HG03103 (cell line): ENCODE measurements around the gene ACP2.

Source experiments
- ATAC-seq: cut with Tn5 transposase; IDR thresholded peaks from one replicate; pipeline ENCODE4 v1.9.1; 2021; ENCODE audit warnings: low read depth; ENCODE audit not compliant: unreplicated experiment

Gene ACP2

DNA sequence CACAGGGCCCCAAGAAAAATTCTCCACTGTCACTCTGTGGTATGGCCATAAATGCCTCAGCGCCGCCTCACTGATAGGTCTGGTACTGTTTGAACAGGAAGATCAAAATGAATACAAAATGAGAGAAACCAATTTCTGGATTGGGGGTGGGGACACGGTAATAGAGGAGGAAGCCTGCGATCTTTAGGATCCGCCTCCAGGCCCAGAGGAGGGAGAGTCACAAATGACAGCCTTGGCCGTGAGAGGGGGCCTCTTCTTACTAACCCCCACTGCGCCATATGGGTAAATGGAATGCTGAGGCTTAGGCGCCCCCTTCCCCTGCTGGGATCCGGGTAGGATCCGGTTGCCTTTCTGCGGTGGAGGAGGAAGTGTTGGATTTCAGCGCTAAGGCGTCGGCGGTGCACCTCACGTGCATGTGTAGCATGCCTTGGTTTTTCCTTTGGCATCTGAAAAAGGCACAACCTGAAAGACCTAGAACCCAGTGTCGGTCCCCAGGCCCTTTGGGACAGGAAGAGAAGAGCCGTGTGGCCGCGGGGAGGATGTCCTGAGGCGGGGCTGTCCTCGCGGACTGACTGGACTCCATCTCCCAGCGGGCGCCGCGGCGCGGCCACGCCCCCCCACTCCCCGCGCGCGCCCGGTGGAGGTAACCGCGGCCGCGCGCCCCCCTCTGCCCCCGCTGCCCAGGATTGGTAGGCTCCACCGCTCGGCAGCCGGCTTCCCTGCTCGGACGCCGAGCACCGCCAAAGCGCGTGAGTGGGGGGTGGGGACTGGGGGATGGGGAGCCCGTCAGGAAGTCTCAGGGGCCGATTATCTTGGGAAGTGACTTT is 20.6 kb upstream of the ACP2 start:
- peak; percentile 37 for ATAC-seq

DNA sequence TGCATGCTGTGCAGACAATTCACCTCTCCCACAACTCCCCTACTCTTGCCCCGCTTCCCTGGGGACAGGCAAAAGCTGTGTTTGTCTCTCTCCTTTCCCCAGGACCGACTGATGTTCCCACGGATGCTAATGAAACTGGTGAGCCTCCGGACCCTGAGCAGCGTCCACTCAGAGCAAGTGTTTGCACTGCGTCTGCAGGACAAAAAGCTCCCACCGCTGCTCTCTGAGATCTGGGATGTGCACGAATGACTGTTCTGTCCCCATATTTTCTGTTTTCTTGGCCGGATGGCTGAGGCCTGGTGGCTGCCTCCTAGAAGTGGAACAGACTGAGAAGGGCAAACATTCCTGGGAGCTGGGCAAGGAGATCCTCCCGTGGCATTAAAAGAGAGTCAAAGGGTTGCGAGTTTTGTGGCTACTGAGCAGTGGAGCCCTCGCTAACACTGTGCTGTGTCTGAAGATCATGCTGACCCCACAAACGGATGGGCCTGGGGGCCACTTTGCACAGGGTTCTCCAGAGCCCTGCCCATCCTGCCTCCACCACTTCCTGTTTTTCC is 19.9 kb upstream of the ACP2 start:
- no peak for ATAC-seq

DNA sequence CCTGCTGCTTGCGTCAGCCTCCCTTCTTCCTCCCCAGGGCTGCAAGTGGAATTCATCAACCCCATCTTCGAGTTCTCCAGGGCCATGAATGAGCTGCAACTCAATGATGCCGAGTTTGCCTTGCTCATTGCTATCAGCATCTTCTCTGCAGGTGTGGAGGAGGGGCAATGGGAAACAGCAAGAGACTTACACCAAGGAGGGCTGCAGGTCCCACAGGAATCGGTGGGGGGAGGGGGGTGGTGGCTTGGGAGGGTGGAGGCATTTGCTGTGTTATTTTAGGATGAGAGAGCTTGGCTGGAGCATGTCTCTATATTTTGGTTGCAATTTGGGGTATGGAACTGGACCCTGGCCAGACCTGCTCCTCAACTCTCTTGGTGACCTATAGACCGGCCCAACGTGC is 19.3 kb upstream of the ACP2 start:
- no peak for ATAC-seq

DNA sequence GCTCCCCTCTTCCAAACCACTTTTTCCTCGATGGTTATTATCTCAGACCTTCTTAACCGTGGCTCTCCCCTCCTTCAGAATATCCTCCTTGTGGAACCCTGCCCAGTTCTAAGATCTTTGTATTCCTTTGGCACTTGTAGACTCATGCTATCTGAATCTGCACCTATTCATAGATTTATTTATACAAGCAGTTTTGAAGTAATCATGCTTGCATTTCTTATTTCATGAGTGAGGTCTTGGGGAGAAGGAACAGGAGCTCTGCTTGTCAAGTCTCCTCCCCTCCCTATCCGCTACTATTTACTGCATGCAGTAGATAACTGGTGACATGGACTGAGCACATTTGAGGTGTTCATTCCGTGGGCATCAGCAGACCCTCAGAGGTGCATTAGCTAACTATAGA is 15.9 kb upstream of the ACP2 start:
- ATAC-seq: no peak

DNA sequence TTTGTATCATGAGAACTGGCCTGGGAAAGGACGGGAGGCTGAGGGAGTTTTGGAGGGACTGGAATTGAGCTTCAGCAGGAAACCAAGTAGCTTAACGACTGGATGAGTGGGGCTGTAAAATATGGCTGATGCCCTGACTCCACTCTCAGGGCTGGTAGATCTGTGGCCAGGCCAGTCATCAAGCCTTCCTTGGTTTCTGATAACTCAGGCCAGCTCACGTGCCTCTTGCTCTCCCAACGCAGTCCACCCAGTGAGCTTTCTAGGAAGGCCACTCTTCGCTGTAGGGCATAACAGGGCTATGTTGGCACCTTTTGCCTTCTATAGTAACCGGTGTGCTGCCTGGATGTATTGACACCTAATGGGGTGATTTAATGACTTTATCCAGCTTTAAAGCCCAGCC is 15.5 kb upstream of the ACP2 start:
- ATAC-seq: no peak

DNA sequence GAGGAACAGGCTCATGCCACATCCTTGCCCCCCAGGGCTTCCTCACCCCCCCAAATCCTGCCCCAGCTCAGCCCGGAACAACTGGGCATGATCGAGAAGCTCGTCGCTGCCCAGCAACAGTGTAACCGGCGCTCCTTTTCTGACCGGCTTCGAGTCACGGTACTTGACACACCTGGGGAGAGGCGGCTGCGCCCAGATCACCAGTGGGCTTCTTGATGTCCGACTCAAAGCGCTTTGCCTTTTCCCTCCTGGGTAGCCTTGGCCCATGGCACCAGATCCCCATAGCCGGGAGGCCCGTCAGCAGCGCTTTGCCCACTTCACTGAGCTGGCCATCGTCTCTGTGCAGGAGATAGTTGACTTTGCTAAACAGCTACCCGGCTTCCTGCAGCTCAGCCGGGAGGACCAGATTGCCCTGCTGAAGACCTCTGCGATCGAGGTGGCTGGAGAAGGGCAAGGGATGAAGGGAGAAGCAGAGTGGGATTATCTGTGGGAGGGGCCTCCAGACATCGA is 12.7 kb upstream of the ACP2 start:
- ATAC-seq: no peak

DNA sequence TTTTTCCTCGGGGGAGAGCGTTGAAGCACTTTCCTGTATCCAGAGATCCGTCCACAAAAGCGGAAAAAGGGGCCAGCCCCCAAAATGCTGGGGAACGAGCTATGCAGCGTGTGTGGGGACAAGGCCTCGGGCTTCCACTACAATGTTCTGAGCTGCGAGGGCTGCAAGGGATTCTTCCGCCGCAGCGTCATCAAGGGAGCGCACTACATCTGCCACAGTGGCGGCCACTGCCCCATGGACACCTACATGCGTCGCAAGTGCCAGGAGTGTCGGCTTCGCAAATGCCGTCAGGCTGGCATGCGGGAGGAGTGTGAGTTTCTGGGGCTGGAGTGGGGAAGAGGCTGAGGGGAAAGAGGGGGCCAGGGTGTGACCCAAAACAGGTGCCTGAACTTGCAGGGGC is 11.8 kb upstream of the ACP2 start:
- no peak for ATAC-seq

DNA sequence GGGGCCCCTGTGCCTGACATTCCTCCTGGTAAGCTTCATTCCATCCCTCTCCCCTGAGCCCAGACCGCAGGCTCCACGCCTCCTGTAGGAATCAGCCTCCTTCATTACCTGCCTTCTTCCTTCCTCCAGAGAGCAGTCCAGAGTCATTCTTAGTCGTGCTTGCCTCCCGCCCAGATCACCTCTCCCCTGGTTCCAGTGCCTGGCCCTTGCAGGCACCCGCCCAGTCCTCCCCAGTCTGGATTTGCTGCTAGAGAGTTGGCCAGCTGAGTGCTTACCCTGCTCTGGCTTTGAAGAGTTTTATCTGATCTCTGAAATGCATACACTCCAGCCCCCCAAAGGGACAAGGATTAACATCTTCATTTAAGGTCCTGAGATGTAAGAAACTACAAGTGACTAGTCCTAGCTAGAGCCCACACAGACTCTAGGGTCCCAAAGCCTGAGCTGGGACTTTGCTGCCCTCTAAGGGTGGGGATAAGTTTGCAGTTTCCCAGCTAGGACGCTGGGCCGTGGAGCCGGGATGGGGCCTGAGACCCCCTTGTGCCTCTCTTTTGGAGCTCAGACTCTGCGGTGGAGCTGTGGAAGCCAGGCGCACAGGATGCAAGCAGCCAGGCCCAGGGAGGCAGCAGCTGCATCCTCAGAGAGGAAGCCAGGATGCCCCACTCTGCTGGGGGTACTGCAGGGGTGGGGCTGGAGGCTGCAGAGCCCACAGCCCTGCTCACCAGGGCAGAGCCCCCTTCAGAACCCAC is 10.8 kb upstream of the ACP2 start:
- peak; percentile 54 for ATAC-seq

DNA sequence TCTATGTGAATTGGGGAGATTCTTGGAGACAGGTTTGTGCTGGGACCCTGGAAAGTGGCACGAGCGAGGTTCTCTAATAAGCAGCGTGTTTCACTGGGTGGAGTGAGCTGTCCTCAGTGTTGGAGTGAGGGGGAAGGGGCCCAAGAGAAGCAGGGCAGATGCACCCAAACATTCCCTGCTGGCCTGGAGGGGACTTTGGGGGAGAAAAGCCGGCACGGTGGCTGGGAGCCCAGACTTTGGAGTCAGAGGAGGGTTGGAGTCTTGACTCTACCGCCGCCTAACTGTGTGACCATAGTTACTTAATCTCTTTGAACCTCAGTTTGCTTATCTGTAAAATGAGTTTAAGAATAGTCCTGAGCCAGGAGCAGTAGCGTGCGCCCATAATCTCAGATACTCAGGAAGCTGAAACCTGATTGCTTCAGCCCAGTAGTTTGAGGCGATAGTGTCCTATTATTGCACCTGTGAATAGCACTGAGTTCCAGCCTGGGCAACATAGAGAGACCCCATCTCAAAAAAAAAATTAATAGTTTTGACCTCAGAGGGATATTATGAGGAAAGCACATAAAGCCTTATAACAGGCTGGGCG is 9.8 kb upstream of the ACP2 start:
- no peak for ATAC-seq

DNA sequence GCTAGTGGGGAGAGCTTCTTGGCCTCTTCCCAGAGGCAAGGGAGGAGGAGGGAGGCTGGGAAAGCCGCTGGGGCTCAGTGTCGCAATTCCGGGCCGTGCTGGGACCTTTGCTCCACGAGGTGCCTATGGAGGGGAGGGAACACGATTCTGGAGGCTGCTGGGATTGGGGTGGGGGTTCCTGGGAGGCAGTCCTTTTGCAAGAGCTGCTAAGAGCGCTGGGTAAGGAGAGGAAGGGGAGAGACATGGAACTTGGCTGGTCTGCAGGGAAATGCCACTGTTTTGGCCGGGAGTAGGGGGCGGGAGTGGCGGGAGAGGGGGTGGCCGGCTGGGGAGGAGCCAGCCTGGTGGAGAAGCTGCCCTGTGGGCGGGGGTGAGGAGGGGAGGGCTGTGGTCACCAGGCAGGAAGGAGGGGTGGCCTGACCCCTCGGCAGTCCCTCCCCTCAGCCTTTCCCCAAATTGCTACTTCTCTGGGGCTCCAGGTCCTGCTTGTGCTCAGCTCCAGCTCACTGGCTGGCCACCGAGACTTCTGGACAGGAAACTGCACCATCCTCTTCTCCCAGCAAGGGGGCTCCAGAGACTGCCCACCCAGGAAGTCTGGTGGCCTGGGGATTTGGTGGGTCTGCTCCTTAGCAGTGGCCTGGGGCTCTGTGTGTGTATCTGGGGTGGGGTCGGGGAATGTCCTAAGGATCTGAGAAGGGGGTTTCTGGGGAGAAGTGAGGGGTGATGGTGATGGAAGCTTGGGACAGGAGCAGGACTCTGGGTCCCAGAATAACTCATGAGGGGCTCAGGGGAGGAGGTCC is 9.1 kb upstream of the ACP2 start, which contains the start of gene NR1H3:
NR1H3 (plus strand) TSS at position 480 of the 800 bp plus-strand sequence. CDS start 1,221 bp downstream, outside the sequence.
- ATAC-seq: no peak

DNA sequence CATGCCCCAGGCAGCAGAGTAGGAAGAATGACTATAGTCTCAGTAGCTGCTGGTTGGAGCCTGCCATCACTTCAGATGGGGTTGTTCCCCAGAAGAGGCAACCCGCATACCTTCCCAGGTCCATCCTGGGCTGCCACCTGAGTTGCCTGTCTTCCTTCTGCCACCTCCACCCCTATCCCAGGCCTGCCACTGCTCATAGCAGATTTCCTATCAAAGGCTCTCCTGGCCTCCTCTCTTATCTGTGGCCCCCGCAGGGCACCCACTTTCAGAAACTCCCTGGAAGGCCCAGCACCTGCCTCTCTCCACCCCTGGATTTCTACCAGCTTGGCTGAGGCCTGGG is 8.5 kb upstream of the ACP2 start:
- no peak for ATAC-seq

DNA sequence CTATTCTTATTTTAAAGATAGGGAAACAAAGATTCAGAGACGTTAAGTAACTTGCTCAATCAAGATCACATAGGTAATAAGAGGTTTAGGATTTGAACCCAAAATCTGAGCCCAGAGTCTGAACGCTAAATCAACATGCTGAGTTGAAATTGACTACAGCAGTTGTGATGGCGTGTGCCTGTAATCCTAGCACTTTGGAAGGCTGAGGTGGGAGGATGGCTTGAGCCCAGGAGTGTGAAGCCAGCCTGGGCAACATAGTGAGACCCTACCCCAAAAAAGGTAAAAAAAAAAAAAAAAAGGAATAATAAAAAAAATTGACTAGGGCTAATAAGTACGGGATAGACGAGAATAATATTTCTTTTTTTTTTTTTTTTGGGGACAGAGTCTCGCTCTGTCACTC is 7.8 kb upstream of the ACP2 start:
- ATAC-seq: no peak

DNA sequence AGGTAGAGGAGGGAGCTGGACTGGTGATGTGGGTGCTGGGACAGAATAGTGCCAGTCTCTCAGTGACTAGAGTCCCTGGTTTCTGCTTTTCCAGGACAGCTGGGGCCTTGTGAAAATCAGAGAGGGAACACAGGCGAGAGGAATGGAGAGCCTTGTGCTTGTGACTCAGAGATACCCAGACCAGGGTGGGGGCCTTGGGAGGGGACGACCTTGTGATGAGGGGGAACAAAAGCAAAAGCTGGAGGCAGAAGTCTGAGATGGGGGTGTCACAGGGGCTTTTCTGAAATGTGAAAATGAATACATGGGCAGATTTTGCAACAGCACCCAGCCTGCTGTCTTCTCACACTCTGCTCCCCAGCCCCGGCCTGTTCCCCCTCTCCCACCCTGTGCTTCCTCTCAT is 5.8 kb upstream of the ACP2 start:
- ATAC-seq: no peak

DNA sequence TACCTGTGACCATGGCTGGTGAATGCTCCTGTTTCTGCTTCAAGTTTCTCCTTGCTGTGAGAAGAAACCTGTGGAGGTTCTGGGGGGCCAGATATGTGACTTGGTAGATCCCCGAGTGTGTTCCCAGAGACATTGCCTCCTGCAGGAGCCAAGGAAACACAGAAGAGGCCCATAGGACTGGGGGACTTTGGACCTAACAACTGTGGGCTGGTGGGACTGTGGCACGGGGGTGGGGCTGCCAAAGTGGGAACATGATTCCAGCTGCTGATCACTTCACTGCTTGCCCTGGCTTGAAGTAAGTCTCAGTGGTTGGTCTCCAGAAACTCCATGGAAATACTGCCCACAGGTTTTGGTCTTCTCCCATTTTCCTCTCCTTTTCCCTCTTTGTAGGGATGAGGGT is 5.0 kb upstream of the ACP2 start:
- no peak for ATAC-seq

DNA sequence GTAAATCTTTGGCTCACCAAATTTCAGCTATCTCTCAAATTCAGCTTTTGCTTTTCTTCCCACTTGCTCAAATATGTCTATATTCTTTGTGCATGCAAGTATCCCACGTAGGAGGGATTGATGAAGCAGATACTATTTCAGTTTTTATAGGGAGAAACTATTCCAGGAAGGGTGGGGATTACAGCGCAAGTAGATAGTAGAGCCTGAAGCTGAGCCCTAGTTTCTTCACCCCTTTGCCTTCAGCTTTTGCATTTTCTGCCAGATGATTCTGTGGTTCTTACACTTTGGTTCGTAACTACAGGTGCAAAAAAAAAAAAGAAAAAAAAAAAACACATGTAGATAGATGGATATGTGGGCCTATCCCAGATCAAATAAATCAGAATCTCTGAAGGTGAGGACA is 3.1 kb upstream of the ACP2 start:
- ATAC-seq: no peak

DNA sequence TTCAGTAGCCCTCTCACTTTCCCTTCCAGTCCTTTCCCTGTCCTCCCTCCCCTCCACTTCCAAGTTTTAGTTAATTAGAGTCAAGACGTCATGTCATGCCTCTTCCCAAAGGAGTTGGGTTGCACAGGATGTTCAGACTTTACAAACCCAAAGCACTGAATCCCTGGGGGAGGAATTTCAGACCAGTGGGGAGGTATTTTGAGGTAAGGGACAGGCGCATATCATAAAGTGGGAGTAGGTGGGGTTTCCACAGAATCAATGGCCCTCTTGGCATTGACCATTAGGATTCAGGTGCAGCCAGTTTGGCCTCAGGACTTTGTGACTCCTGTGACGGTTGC is 733 bp upstream of the ACP2 start:
- ATAC-seq: no peak

DNA sequence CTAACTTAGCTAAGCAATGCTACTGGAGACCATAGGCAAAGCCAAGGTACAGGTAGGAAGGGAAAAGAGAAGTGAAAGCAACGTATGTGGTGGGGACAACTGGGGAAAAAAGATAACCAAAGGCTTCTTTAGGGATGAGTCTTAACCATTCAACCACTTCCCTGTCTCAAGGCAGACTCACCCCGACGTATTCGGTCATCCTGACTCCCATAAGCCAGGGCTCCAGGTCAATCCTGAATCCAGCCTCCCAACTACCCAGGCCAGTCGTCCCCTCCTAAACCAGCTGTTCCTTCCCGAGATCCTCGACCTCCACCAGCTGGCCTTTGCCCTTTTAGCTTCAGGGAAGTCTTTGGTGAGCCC is 330 bp downstream of the ACP2 start:
- ATAC-seq: peak; percentile 21

DNA sequence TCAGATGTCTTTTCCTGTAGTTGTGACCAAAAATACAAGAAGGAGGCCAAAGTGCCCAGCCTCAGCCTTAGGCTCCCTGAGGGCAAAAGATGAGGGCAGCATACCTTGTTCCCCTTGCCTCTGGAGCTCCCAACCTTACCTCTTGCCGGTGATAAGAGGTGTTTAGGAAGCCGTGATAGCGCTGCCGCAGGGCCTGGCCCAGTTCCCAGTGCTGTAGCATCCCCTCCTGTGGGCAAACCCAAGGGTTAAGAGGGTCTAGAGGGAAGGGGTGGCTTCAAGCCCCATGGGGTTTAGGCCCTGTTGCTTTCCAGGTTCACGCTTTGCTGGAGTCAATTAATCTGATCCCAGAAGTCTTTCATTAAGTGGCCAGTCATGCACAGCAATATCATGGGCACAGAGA is 1.1 kb downstream of the ACP2 start:
- ATAC-seq: no peak

DNA sequence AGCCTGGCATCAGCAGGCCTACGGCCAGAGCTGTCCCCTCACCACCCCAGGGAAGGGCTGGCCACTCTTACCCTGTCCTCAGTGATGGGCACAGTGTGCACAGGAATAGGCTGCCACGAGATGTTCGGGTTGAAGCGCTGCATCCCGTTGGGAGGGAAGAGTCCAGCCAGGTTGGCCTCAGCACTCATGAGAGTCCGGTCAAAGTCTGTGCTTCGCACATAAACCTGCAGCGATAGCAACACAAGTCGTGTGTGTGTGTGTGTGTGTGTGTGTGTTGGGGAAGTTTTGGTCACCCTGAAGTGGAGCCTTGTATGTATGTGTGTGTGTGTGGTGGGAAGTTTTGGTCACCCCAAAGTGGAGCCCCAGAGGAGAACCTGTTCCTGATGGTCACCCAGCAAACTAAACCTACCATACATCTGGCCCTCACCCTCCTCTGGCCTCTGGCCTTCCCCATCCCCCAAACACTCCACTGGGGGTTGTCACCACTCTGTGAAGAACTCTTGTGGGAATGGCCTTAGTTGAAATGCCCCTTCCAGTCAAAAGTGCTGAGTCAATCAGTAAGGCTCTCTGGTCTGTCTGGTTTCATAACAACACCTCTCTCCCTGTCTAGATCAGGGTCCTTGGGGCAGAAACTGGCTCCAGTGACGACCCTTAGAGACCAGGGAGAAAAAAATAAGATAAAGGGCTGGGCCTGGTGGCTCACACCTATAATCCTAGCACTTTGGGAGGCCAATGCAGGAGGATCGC is 2.8 kb downstream of the ACP2 start:
- no peak for ATAC-seq
